Left cardiac atrium (tissue), 4 donors: ENCODE measurements around the gene CDC42. TPM values are rescaled to one million over a fixed set of nuclear protein-coding genes. Genes with fewer than 3 reads are reported as not detected.

ENCODE experiments used
- ATAC-seq, 2 donors: fragments of 200-7000 bp; cut with Tn5 transposase; one replicate each; pipeline ENCODE4 v1.9.1; 2020; ENCODE audit warnings: mild to moderate bottlenecking in 2 of 2, moderate library complexity in 2 of 2
- DNase-seq: peaks from one replicate; pipeline ENCODE4 v3.0.0-alpha.2; 2020
- intact Hi-C, 2 donors: fragments of 100-400 bp; cut with DNase I; formaldehyde crosslinking; loops; one replicate each; pipeline versions ENCODE4 v1.14.1 to v1.15.1; 2022 to 2023
- total RNA-seq, 2 donors: library from RNA; stranded (reverse); fragmentation: NEBNext Ultra II Directional; extraction: Animal tissue kit (Norgen Biotek cat#: 25700); gene quantifications; one replicate each; pipeline ENCODE4 v1.2.1, GENCODE V29; 2021
- donor health status: DM: no; HTN: yes; CAD: no.
- donor health status: DM: no; HTN: yes; CAD: no; lungs with severe emphysema.
- donor health status: DM: yes; HTN: yes; CAD: no.
- donor health status: Dilated cardiomyopathy.

Gene CDC42
- total RNA-seq, 2 donors from 2014 or later, result 149 to 170 TPM

DNA sequence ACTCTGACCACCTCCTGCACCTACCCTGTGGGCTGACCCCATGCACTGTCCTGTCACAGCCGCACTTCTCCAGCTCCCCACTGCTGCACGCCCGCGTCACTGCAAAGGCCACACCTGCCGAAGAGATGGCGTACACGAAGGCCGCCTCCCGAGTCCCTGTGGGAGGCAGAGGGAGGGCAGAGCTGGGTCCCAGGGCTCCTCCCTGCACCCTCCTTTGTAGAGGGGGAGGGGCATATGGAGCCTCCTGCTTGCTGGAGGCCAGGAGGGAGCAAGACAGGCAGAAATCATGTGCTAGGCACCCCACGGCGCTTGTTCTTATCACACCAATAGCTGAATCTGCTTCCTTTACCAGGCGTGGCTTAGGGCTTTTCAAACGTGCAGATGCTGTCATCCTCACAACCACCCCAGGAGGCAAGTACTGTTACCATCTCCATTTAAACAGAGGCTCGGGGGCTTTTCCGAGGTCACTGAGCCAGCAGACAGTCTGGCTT lies 69.0 kb downstream of the CDC42 start:
- ATAC-seq (no peak), DNase-seq (no peak)
- intact Hi-C loops, result no loop called here

DNA sequence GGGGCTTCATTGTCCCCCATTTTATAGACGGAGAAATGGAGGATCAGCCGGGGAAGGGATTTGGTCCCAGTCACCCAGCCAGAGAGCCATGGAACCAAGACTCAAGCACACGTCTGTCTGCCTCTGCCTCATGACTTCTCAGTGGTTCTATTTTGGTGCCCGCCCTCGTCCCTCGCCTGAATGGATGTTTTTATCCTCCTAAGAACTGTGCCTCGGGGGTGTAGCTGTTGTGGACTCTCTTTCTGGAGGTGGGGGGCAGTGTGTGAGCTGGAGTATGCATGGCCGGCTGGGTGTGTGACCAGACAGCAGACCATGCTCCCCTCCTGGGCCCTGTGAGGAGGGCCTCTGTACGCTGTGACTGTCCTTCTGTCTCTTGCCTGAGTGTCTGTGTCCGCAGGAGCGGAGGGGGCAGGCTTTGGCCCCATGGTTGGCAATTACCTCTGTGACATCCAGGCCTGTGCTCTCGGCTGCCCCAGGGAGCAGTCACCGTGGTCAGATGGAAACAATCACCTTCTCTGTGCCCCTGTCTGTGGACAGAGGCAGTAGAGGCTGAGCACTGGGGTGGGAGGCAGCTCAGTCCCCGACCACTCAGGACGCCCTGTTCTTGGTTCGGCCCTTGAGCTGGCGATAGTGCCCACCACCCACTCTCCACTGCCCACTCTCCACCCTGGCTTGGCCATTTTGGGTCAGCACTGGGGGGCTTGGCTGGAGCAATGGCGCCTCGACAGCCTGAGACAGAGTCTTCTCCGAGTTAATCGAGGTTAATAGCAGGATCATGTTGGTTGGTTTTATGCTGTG lies 70.0 kb downstream of the CDC42 start:
- intact Hi-C loops, result no loop called here
- ATAC-seq (no peak), DNase-seq (no peak)

DNA sequence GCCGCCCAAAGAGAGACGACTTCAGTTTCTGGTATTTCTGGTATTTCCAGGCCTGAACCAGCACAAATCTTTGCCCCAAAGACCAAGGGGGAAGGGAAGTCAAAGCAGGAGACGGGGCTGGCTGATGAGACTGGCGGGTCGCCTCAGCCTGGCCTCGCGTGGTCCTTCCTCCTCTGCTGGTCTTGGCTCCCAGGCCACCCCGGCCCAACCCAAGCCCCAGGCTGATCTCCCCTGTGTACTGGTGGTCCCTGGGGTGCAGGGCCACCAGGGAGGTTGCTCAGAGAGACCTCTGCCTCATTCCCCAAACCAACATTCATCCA lies 70.5 kb downstream of the CDC42 start:
- DNase-seq, result no peak
- intact Hi-C loops, result no loop called here
- no peak for ATAC-seq

DNA sequence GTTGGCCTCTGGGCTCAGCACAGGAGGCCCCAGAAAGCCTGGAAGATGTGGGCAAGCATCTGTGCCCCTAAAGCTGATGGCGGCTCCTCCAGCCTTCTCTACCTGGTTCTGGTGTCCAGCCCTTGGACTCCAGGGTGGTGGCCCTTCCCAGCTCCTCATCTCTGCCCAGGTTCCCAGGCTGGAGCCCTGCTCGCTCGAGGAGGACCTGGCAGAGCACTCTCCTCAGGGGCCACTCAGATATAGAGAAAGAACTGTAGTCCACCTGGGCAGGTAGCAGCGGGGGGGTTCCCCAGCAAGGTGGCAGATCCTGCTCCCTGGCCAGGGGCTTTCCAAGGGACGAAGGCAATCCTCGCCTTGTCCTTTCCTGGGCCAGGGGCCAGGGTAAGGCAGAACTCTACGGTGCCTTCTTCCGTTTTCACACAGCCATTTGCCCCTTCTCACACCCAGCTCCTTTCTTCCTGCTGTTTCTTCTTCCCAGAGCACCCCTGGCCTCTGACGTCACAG lies 71.4 kb downstream of the CDC42 start:
- intact Hi-C loops, result no loop called here
- ATAC-seq, result no peak
- no peak for DNase-seq

DNA sequence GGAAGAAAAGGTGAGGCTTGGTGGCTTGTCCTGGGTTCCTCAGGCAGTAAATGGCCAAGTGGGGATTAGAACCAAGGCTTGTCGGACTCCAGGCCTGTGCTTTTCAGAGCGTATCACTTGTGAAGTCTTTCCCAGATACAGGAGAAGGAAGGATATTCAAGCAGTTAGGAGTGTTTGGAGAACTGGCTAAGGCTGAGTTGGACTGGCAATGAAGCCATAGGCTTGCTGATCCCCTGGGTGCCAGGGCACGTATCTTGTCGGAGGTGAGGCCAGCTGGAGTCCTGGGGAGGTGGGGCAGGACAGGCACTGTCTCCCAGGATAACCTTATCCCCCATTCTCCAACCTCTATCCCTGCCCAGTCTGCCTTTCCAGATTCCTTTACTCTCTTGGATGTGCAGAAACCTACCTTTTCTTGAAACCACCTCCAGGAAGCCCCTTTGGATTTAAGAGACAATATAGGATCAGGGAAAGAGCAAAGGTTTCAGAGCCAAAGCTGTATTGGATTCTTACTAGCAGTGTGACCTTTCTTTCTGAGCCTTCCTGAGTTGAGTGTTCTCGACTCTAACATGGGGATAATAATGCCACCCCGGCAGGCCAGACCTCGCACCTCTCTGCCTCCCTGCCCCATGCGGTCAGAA lies 72.2 kb downstream of the CDC42 start:
- intact Hi-C loops, result no loop called here
- DNase-seq, result no peak
- no peak for ATAC-seq

DNA sequence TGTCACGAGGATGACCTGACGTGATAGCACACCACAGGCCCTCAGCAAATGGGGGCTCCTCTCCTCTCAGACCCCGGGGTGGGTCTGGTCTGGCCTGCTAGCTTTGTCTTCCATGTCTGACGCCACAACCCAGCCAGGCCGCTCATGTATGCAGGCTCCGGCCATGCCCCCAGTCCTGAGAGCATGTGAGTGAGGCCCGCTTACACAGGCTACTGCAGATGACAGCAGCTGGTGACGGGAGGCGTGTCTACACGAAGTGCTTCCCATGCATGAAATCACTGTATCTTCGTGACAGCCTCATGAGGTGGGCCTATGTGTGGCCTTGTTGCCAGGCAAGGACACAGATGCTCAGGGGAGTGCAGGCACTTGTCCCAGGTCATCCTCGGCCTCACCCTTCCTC lies 74.0 kb downstream of the CDC42 start:
- intact Hi-C loops, result no loop called here
- ATAC-seq (peak in 1 of 2 donors; percentile 8), DNase-seq (no peak)

DNA sequence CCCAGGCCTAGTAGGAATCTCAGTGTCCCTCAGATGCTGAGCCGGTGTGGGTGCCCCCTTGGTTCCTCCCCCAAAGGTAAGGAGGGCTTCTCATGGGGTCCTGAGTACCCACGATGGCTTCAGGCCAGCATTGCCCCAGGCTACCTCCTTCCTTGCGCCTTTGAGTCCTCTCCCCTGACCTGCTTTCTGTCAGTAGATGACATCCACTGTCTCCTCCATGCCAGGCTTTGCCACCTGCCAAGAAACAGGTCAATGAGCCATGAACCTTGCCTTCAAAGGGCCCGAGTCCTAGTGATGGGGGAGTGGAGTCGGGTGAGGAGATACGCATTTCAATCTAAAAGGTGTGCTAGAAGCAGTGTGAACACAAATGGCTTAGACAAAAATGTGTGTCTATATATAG lies 74.7 kb downstream of the CDC42 start:
- ATAC-seq, result no peak
- DNase-seq, result no peak
- intact Hi-C loops, result no loop called here

DNA sequence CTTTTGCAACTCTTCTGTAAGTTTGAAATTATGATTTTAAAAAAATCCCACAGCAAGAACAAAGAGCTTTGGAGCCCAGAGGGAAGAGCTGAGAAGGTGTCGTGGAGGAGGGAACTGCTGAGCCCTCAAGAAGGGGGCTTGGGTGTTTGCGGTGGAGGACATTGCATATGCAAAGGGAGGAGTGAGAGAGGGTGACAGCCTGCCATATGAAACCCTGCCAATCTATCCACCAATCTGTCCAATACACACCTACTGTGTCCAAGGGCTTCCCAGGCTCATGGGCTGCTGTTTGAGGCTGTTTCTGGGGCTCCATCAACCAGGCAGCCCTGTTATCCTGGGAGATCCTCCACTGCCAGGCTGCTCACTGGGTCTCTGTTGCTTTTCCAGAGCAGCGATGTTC lies 75.2 kb downstream of the CDC42 start:
- no peak for ATAC-seq
- intact Hi-C loops, result no loop called here
- DNase-seq, result no peak

DNA sequence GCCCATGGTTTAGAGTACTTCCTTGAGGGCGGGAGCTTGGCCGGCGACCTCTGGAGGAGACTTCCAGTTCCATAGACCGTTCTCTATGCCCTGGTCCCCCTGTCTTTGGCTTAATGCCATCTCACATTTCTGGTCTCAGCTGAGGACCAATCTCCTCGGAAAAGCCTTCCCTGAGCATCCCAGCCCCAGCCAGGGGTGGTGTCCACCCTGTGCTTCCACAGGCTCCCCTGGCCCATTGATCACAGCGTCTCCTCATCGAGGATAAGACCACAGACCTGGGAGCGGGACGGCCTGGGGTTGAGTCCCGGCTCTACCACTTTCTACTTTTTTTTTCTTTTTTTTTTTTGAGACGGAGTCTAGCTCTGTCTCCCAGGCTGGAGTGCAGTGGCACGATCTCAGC lies 75.9 kb downstream of the CDC42 start:
- DNase-seq, result no peak
- intact Hi-C loops, result no loop called here
- ATAC-seq, result no peak

DNA sequence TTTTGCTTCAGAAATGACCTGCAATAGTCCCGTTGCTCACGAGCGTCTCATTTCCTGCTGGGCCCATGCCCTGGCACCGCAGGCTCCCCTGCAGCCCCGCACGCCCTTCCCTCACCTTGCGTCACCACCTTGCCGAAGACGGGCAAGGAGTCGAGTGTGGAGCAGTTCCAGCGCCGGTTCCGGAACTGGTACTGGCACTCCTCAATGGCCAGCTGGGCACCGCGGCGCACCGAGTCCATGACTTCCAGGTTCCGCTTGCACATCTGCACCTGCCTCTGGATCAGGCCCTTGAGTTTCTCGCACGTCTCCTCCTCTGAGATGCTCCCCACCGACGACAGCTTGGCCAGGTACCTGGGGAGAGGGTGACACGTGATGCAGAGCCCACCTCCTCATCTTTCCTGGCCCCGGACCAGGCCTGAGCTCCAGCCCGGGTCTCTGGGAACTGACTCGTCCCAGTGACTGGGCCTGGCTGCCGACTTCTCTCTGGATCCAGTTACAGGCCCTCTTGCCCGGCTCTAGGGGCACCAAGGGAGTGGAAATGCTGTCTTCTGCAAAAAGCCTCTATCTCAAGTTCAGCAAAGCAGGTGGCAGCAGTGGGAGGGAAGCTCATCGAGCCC lies 77.1 kb downstream of the CDC42 start:
- DNase-seq, result no peak
- ATAC-seq, result no peak
- intact Hi-C loops, result loop anchor here in 1 of 2 donors (10.0 kb wide), 1 partner anchor 145 kb away; no protein-coding TSS in a partner anchor

DNA sequence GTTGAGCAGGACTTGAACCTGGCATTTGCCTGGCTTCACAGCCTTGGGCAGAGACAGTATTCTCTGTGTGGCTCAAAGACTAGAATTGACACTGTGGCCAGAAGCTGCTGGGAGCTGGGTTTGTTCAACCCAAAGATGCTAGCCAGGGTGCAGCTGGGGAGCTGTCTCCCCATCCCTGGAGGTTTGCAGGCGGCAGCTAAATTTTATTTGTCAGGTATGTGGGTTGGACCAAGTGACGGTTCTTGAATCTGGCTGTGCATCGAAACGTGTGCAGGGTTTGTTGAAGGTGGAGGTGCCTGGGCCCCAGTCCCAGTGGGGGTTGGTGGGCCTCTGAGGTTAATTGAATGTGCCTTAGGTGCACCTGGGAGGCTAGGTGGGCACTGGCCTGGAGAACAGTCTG lies 78.6 kb downstream of the CDC42 start:
- ATAC-seq (no peak), DNase-seq (no peak)
- intact Hi-C loops, result loop anchor here in 1 of 2 donors (10.0 kb wide), 1 partner anchor 144 kb away; no protein-coding TSS in a partner anchor

DNA sequence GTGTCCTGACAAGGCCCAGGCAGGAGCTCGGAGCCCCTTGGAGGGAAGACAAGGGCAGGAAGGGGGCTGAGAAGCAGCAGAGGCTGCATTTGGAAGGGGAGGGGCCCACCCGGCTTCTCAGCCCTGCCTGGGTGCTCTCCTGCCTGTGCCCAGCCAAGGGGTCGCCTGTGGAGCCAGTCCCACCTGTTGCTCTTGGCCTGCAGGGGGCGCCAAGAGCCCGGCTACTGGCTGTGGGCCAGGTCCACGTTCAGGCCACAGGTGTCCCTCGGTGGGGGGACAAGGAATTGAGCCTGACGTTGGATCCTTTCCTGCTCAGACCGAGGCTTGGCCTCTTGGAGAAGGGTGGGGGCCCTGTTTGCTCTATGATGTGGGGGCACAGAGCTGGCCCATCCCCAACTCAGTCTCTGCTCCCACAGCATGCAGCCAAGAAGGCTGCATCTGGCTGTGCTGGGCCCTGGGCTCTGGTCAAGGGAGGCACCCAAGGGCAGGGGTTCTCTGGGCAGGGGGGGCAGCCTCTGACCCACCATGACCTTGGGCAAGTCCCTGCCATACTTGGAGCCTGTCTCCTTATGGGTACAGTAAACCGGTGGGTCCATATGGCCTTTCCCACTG lies 79.5 kb downstream of the CDC42 start:
- ATAC-seq, result peak; percentile 22 to 31
- peak; percentile 47 for DNase-seq
- intact Hi-C loops, result loop anchor here in 1 of 2 donors (10.0 kb wide), 1 partner anchor 143 kb away; no protein-coding TSS in a partner anchor

DNA sequence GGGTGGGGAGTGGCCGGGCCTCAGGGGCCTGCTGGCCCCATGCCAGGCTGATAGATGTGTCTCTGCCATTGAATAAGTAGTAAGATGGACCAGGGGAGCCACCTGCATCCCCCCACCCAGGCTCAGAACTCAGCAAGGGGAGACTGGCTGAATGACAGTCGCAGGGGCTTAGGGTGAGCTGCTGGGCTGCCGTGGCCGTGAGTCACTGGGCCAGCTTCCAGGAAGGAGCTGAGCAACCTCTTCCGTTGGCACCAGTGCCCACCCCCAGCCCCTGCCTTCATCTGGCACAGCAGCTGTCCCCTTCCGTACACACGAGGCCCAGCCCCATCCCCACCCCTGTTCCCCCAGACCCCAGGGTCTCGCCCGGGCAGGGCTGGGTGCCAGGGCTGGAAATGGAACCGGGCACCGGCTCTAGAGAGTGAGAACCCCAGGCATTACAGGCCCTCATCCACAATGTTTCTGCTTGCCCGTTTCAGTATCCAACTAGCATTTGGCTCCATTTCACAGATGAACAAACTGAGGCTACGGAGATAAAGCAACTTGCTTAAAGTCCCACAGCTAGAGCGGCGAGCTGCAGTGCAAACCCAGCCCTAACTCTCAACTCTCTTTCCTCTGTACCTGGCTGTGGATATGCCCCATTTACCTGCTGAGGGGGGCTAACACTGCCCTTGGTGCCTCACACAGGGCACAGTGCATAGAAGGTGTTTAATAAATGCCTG lies 80.2 kb downstream of the CDC42 start:
- intact Hi-C loops, result loop anchor here in 1 of 2 donors (10.0 kb wide), 1 partner anchor 142 kb away; no protein-coding TSS in a partner anchor
- peak in 1 of 2 donors; percentile 66 for ATAC-seq
- DNase-seq, result peak; percentile 52

DNA sequence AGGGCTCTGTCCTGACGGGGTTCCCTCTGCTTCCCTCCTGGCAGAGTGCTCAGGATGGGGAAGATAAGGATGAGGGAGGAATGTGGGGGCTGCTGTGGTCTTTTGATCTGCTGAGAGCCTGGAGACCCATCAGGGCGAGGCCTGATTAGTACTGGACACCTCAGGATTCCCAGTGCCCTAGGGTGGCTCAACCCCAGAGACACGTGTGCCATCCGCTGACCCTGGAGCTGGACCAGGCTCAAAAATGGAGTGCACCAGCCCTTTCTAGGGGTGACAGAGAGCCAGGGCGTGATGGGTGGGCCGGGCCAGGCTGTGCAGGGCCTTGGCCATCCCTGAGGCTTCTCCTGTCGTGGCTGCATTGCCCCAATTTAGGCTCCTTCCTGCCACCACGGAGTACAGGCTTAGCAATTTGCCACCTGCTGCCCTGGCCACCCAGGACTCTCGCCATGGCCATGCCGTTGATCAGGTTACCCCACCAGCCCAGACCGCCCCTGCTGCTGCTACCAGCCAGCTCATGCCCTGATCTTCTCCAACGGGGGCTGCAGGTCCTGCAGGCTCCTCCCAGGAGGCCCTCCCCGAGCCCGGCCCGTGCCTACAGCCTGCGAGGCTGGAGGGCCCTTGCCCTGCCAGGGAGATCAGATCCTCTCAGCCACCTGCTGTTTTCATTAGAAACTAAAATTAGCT lies 80.9 kb downstream of the CDC42 start:
- DNase-seq (no peak), ATAC-seq (no peak)
- intact Hi-C loops, result loop anchor here in 1 of 2 donors (10.0 kb wide), 1 partner anchor 141 kb away; no protein-coding TSS in a partner anchor

DNA sequence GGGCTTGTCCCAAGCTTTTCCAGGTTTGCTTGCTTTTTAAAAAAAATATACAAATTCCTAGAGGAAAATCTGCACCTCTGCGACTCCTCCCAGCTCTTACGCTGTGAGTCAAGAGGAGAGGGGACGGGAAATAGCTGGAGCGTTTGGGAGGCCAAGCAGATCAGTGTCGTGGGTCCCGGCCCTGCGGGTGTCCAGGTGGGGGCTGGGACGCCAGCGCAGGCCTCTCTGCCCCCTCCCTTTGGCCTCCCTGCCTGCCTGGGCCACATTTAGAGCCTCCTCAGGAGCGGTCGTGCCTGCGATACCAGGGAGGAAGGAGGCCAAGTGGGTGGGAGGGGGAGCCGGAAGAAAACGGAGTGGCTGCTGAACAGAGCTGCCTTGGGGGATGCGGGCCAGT lies 81.4 kb downstream of the CDC42 start:
- intact Hi-C loops, result loop anchor here in 1 of 2 donors (10.0 kb wide), 1 partner anchor 141 kb away; no protein-coding TSS in a partner anchor
- ATAC-seq, result no peak
- no peak for DNase-seq

DNA sequence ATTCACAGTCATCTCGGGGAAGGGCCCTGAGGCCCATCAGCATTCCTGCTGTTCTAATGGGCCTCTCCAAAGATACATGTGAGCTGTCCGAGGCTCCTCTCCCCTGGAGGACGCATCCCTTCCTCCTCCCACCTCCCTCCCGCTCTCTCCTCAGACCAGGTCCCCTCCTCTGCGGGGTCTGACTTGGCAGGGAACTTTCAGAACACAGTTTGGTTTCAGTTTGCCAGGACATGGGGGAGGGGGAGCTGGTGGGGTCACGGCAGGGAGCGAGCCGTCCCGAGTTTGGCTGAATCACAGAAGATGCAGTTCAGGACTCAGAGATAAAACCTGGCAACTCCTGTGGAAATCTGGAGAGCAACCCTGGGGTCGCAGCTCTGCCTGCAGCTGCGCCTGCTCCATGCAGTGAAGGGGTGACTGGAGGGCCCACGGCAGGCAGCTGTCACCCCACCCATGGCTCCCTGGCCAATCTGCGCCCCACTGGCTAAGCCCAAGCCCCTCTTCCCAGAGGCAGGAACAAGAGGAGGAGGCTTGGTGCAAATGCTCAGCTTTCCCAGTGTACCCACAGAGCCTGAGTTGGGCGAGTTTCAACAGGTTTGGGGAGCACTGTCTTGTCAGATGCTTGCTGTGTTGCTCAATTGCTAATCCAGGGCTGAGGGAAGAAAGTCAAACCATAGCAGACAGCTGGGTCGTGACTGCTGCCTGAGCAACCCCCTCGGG lies 84.7 kb downstream of the CDC42 start:
- DNase-seq, result no peak
- no peak for ATAC-seq
- intact Hi-C loops, result loop anchor here in 1 of 2 donors (10.0 kb wide), 1 partner anchor 138 kb away; no protein-coding TSS in a partner anchor

DNA sequence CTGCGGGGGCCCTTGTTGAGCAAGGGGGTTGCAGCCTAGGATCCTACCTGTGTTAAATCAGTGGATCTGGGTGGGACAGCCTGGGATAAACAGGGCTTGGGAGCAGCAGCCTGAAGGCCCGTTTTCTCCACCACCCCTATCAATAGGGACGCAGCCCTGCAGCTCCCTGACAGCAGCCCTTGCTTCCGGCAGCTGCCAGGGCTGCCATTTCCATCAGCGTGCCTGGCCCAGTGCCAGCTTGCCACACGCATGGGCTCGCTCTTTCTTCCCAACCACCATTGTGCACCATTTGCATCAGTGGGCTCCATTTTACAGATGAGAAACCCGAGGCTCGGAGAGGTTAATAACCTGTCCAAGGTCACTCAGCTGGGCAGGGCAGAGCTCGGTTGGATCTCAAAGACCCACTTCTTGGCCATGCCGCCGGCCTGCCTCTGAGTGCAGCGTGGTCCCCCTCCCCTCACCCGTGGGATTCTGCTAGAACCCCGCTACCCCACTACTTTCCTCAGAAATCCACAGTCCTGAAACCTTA lies 86.6 kb downstream of the CDC42 start:
- intact Hi-C loops, result loop anchor here in 1 of 2 donors (10.0 kb wide), 1 partner anchor 136 kb away; no protein-coding TSS in a partner anchor
- DNase-seq, result no peak
- no peak for ATAC-seq
